ENCODE measurements around the gene MYO19.
"Not testable (repeated sequence)": the region's sequence is repeated elsewhere in the genome, so short reads cannot be mapped to it uniquely, and the experiment has no call there.

The MYO19 gene

GRCh38 chr17:36501351-36501750 lies 33.3 kb downstream of the MYO19 start:
- no peak for DNase-seq (ENCODE audit: low spot score)

GRCh38 chr17:36500745-36501225 lies 33.9 kb downstream of the MYO19 start:
- DNase-seq (ENCODE audit: low spot score) = no peak

- no peak for DNase-seq (ENCODE audit: low spot score)
Measured at GRCh38 chr17:36498560-36499300, 35.9 kb downstream of the MYO19 start.

- DNase-seq (ENCODE audit: low spot score) = no peak
Measured at GRCh38 chr17:36498155-36498554, 36.5 kb downstream of the MYO19 start.

- DNase-seq (ENCODE audit: low spot score) = no peak
Measured at GRCh38 chr17:36496018-36496789, 38.5 kb downstream of the MYO19 start.

- no peak for DNase-seq (ENCODE audit: low spot score)
Measured at GRCh38 chr17:36495076-36495578, 39.5 kb downstream of the MYO19 start.

- DNase-seq (ENCODE audit: low spot score) = no peak
Measured at GRCh38 chr17:36494674-36495073, 40.0 kb downstream of the MYO19 start.

GRCh38 chr17:36493956-36494355 lies 40.7 kb downstream of the MYO19 start:
- DNase-seq (ENCODE audit: low spot score) = no peak

GRCh38 chr17:36486204-36487194 lies 48.2 kb downstream of the MYO19 start, which contains the start of gene ZNHIT3:
Gene ZNHIT3 (plus strand): TSS chr17:36486681. CDS start chr17:36486700, 19 bp downstream.
- DNase-seq (ENCODE audit: low spot score) = peak; percentile 91

- DNase-seq (ENCODE audit: low spot score) = no peak
Measured at GRCh38 chr17:36485805-36486203, 48.9 kb downstream of the MYO19 start.

- no peak for DNase-seq (ENCODE audit: low spot score)
Measured at GRCh38 chr17:36485027-36485426, 49.6 kb downstream of the MYO19 start.

- DNase-seq (ENCODE audit: low spot score) = not testable (repeated sequence)
Measured at GRCh38 chr17:36484021-36484420, 50.6 kb downstream of the MYO19 start.

- DNase-seq (ENCODE audit: low spot score) = peak; percentile 84
Measured at GRCh38 chr17:36482611-36483504, 51.8 kb downstream of the MYO19 start.

- no peak for DNase-seq (ENCODE audit: low spot score)
Measured at GRCh38 chr17:36481829-36482228, 52.8 kb downstream of the MYO19 start.

- no peak for DNase-seq (ENCODE audit: low spot score)
Measured at GRCh38 chr17:36475346-36475970, 59.2 kb downstream of the MYO19 start.

GRCh38 chr17:36474571-36474970 lies 60.1 kb downstream of the MYO19 start:
- no peak for DNase-seq (ENCODE audit: low spot score)

- DNase-seq (ENCODE audit: low spot score) = no peak
Measured at GRCh38 chr17:36470499-36470898, 64.2 kb downstream of the MYO19 start.

GRCh38 chr17:36469733-36470132 lies 64.9 kb downstream of the MYO19 start:
- no peak for DNase-seq (ENCODE audit: low spot score)

- DNase-seq (ENCODE audit: low spot score) = no peak
Measured at GRCh38 chr17:36468903-36469635, 65.6 kb downstream of the MYO19 start.

GRCh38 chr17:36464765-36465088 lies 69.9 kb downstream of the MYO19 start:
- no peak for DNase-seq (ENCODE audit: low spot score)
